Measurements from ENCODE around the gene TOM1. TPM values are rescaled to one million over a fixed set of nuclear protein-coding genes. Genes with fewer than 3 reads are reported as not detected.

Gene TOM1
- total and polyA plus RNA-seq, 9 donors = 25.6 to 34.9 (median 29.8) TPM

DNA sequence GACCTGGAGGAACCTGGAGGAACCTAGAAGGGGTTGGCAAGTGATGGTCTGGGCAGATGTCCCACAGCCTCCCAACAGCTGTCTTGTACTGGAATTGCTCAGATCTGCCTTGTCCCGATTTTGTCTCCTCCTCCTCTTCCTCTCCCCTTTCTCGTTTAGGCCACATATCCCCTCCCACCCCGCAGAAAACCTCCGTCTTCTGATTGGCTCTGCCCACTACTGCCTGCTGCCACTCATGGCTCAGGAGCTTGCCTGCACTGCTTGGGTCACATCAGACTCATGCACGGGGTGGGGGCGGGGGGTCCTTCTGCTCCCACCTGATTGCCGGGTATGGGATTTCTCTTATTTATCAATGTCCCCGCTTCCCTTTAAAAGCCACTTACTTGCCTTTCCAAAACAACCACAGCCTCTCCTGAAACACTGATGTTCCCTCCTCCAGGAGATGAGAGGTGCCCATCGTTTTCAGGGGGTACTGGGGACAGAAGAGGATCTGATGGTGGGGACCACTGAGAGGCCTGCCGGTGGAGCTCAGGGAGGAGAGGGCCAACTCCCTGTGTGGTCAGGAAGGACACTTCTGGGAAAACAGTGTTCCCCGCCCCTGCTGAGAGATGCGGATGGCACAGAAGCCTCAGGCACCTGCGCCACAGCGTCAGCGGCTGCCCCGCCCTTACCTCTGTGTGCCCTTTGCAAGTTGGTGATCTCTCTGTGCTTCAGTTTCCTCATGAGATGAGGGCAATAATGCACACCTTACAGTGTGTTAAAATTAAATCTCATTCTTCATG, 14.7 kb downstream of the TOM1 start:
- Histone ChIP-seq H3K27ac (ENCODE audit: low read length) (peak overlapping the region; percentile 92), H3K4me3 (ENCODE audit: low read length) (no peak overlapping the region), H3K4me1 (ENCODE audit: control insufficient read depth, insufficient read depth, low read length) (peaks cover 60% of the 10 kb centered on the region), H3K9me3 (replicated peaks; ENCODE audit: control insufficient read depth, low read depth, low read length) (no peaks in the 10 kb centered on the region), H3K36me3 (ENCODE audit: control insufficient read depth, insufficient read depth, low read length) (peaks cover 20% of the 10 kb centered on the region), H3K27me3 (ENCODE audit: control insufficient read depth, insufficient read depth, low read length) (no peaks in the 10 kb centered on the region)
- DNase-seq = no peak
- WGBS (ENCODE audit: insufficient coverage) = 49% methylated on average over 9 of the region's 16 CpGs

DNA sequence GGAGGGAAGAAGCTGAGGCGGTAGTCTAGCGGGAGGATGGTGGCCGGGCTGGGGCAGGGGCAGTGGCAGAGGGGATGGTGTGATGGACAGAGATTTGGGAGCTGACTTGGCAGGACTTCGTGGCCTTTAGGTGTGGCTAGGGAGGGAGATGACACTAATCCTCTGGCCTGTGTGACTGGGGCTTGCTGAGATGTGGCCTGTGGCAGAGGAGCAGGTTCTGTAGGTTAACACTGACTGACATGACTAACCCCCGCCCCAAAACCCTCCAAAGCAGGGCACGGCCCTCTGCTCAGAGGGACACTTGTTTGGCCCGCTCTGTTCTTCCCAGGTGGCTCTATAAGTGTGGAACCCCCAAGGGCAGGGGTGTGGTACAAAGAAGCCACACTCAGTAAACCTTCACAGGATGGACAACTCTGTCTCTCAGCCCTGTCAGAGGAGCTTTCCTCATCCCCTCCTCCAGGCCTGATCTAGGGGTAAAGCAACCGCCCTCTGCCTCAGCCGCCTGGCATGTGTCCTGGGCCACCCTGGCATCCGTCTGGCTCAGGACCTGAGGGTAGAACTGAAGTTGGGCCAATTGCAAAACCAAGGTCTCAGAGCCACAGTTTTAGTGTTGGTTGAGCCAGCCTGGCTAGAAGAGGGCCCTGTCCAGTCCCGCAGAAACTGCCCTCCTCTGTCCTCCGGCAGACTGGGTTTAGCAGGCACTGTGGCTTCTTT, 15.6 kb downstream of the TOM1 start:
- no peak for DNase-seq
- peak overlapping the region; percentile 74 for H3K27ac ChIP-seq (ENCODE audit: low read length)
- 78% methylated on average over 10 of the region's 12 CpGs for WGBS (ENCODE audit: insufficient coverage)
- H3K36me3 ChIP-seq (ENCODE audit: control insufficient read depth, insufficient read depth, low read length) = peaks cover 29% of the 10 kb centered on the region
- no peaks in the 10 kb centered on the region for H3K27me3 ChIP-seq (ENCODE audit: control insufficient read depth, insufficient read depth, low read length)
- no peak overlapping the region for H3K4me3 ChIP-seq (ENCODE audit: low read length)
- peaks cover 60% of the 10 kb centered on the region for H3K4me1 ChIP-seq (ENCODE audit: control insufficient read depth, insufficient read depth, low read length)
- no peaks in the 10 kb centered on the region for H3K9me3 ChIP-seq (replicated peaks; ENCODE audit: control insufficient read depth, low read depth, low read length)

GRCh38 chr22:35315855-35316745, 16.4 kb downstream of the TOM1 start:
- Histone ChIP-seq H3K27ac (ENCODE audit: low read length) (peak overlapping the region; percentile 74), H3K36me3 (ENCODE audit: control insufficient read depth, insufficient read depth, low read length) (peaks cover 36% of the 10 kb centered on the region), H3K9me3 (replicated peaks; ENCODE audit: control insufficient read depth, low read depth, low read length) (no peaks in the 10 kb centered on the region), H3K4me3 (ENCODE audit: low read length) (no peak overlapping the region), H3K27me3 (ENCODE audit: control insufficient read depth, insufficient read depth, low read length) (no peaks in the 10 kb centered on the region), H3K4me1 (ENCODE audit: control insufficient read depth, insufficient read depth, low read length) (peaks cover 53% of the 10 kb centered on the region)
- 74% methylated on average over 24 of the region's 27 CpGs for WGBS (ENCODE audit: insufficient coverage)
- peak; percentile 76 for DNase-seq

DNA sequence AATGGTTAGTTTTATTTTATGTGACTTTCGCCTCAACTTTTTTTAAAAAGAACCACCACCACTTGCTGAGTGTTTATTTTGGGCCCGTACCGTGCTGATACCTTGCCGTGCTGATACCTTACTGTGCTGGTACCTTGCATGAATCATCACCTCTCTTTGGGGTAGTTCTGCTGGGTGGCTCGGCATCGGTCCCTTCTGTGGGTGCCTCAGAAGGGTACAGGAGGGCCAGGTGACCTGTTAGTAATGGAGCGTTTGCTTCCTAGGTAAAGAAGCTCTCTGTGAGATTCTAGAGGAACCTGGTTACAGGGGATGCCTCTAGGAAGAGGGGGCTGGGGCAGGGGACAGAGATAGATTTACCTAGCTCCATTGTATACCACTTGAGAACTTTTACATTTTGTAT, 17.1 kb downstream of the TOM1 start:
- no peak overlapping the region for H3K27ac ChIP-seq (ENCODE audit: low read length)
- DNase-seq = no peak
- 87% methylated on average over 3 of the region's 7 CpGs for WGBS (ENCODE audit: insufficient coverage)
- H3K27me3 ChIP-seq (ENCODE audit: control insufficient read depth, insufficient read depth, low read length) = no peaks in the 10 kb centered on the region
- H3K36me3 ChIP-seq (ENCODE audit: control insufficient read depth, insufficient read depth, low read length) = peaks cover 40% of the 10 kb centered on the region
- H3K4me3 ChIP-seq (ENCODE audit: low read length) = no peak overlapping the region
- H3K9me3 ChIP-seq (replicated peaks; ENCODE audit: control insufficient read depth, low read depth, low read length) = no peaks in the 10 kb centered on the region
- peaks cover 47% of the 10 kb centered on the region for H3K4me1 ChIP-seq (ENCODE audit: control insufficient read depth, insufficient read depth, low read length)

GRCh38 chr22:35317680-35318290, 18.1 kb downstream of the TOM1 start:
- Histone ChIP-seq H3K9me3 (replicated peaks; ENCODE audit: control insufficient read depth, low read depth, low read length) (no peaks in the 10 kb centered on the region), H3K4me3 (ENCODE audit: low read length) (no peak overlapping the region), H3K27me3 (ENCODE audit: control insufficient read depth, insufficient read depth, low read length) (no peaks in the 10 kb centered on the region), H3K27ac (ENCODE audit: low read length) (no peak overlapping the region), H3K36me3 (ENCODE audit: control insufficient read depth, insufficient read depth, low read length) (peaks cover 50% of the 10 kb centered on the region), H3K4me1 (ENCODE audit: control insufficient read depth, insufficient read depth, low read length) (peaks cover 37% of the 10 kb centered on the region)
- WGBS (ENCODE audit: insufficient coverage) = 74% methylated on average over 8 of the region's 12 CpGs
- DNase-seq = no peak

- DNase-seq = no peak
- H3K27me3 ChIP-seq (ENCODE audit: control insufficient read depth, insufficient read depth, low read length) = no peaks in the 10 kb centered on the region
- peaks cover 29% of the 10 kb centered on the region for H3K4me1 ChIP-seq (ENCODE audit: control insufficient read depth, insufficient read depth, low read length)
- H3K36me3 ChIP-seq (ENCODE audit: control insufficient read depth, insufficient read depth, low read length) = peaks cover 58% of the 10 kb centered on the region
- H3K9me3 ChIP-seq (replicated peaks; ENCODE audit: control insufficient read depth, low read depth, low read length) = no peaks in the 10 kb centered on the region
- H3K27ac ChIP-seq (ENCODE audit: low read length) = no peak overlapping the region
- 86% methylated on average over 18 of the region's 24 CpGs for WGBS (ENCODE audit: insufficient coverage)
- no peak overlapping the region for H3K4me3 ChIP-seq (ENCODE audit: low read length)
Observed at GRCh38 chr22:35318346-35319215, 18.9 kb downstream of the TOM1 start.

GRCh38 chr22:35319244-35319985, 19.7 kb downstream of the TOM1 start:
- WGBS (ENCODE audit: insufficient coverage) = 83% methylated on average over 13 of the region's 18 CpGs
- DNase-seq = no peak
- Histone ChIP-seq H3K9me3 (replicated peaks; ENCODE audit: control insufficient read depth, low read depth, low read length) (no peaks in the 10 kb centered on the region), H3K36me3 (ENCODE audit: control insufficient read depth, insufficient read depth, low read length) (peaks cover 66% of the 10 kb centered on the region), H3K4me1 (ENCODE audit: control insufficient read depth, insufficient read depth, low read length) (peaks cover 21% of the 10 kb centered on the region), H3K4me3 (ENCODE audit: low read length) (no peak overlapping the region), H3K27ac (ENCODE audit: low read length) (no peak overlapping the region), H3K27me3 (ENCODE audit: control insufficient read depth, insufficient read depth, low read length) (no peaks in the 10 kb centered on the region)

GRCh38 chr22:35322126-35322525, 22.4 kb downstream of the TOM1 start:
- H3K4me3 ChIP-seq (ENCODE audit: low read length) = no peak overlapping the region
- no peaks in the 10 kb centered on the region for H3K4me1 ChIP-seq (ENCODE audit: control insufficient read depth, insufficient read depth, low read length)
- H3K9me3 ChIP-seq (replicated peaks; ENCODE audit: control insufficient read depth, low read depth, low read length) = no peaks in the 10 kb centered on the region
- no peak for DNase-seq
- no peaks in the 10 kb centered on the region for H3K27me3 ChIP-seq (ENCODE audit: control insufficient read depth, insufficient read depth, low read length)
- no CpG with 5 or more reads among the region's 10 CpGs for WGBS (ENCODE audit: insufficient coverage)
- H3K36me3 ChIP-seq (ENCODE audit: control insufficient read depth, insufficient read depth, low read length) = peaks cover 84% of the 10 kb centered on the region
- no peak overlapping the region for H3K27ac ChIP-seq (ENCODE audit: low read length)

GRCh38 chr22:35322893-35323292, 23.2 kb downstream of the TOM1 start:
- Histone ChIP-seq H3K4me3 (ENCODE audit: low read length) (no peak overlapping the region), H3K4me1 (ENCODE audit: control insufficient read depth, insufficient read depth, low read length) (no peaks in the 10 kb centered on the region), H3K27ac (ENCODE audit: low read length) (no peak overlapping the region), H3K9me3 (replicated peaks; ENCODE audit: control insufficient read depth, low read depth, low read length) (no peaks in the 10 kb centered on the region), H3K36me3 (ENCODE audit: control insufficient read depth, insufficient read depth, low read length) (peaks cover 86% of the 10 kb centered on the region), H3K27me3 (ENCODE audit: control insufficient read depth, insufficient read depth, low read length) (no peaks in the 10 kb centered on the region)
- no peak for DNase-seq
- 91% methylated on average over 12 of the region's 15 CpGs for WGBS (ENCODE audit: insufficient coverage)

All from muscle of leg (tissue), 11 donors.